Measurements from ENCODE around the gene PIK3C2G.

PIK3C2G gene

DNA sequence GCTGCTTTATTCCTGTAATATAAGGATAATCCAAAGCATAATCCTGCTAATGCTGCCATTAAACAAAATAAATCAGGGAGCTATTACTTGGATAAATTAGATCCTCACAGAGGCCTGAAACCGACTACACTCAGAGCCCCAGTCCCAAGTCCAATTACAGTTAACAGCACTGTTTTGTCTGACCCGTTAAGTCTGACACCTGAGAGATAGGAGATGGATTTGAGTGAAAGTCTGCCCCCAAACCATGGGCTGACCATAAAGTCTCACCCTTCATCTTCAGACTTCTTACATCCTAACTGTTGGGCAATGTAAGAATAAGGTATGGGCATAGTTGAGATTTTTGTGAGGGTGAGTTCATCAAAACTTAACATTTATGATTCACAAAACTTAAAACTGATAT is 294.8 kb downstream of the PIK3C2G start:
- no peak for DNase-seq (ENCODE audit: low spot score)

DNA sequence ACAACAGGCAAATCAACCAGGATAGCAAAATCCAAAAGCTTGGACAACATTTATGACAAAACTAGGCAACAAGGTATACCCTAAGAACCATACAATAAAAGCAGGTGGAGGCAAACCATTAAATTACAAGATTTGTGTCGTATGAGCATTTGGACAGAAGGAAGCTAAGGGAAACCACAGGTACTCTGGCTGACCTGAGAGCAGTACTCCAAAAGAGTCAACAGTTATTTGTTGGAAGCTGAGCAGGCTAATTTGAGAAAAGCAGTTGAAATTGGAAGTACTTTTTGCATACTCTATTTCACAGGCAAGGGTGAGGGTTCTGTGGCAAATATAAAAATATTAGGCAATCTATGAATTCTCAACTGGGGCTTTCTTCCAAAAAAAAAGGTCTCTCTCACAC is 297.9 kb downstream of the PIK3C2G start:
- no peak for DNase-seq (ENCODE audit: low spot score)

DNA sequence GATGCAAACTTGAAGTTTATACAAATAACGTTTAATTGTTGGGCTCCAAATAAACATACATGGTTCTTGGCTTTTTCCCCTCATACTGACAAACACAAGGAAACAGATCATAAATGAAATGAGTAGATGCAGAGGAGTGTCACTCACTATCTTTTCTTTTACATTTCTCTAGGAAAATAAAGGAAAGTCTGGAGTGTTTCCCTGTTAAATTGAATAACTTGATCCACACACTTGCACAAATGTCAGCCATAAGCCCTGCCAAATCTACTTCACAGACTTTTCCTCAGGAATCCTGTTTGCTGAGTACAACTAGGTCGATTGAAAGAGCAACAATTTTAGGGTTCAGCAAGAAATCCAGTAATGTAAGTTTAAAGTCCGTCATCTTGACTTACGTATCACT is 301.2 kb downstream of the PIK3C2G start:
- no peak for DNase-seq (ENCODE audit: low spot score)

DNA sequence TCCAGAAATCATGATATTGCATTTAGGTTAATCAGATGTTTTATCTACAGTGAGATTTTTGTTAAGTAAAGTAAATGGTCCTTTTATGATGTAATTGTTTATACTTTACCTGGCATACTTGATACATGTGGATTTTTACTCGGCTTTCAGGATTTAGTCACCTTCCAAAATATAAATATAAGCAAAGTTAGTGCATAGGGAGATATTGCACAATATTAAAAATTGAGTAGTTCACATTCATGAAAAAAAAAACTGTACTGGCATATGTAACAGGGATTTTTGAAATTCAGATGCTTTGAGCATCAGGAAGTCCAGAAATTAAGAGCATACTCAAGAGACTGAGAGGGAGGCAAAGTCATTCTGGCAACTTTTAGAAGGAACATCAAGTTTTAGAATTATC is 303.0 kb downstream of the PIK3C2G start:
- DNase-seq (ENCODE audit: low spot score): no peak

DNA sequence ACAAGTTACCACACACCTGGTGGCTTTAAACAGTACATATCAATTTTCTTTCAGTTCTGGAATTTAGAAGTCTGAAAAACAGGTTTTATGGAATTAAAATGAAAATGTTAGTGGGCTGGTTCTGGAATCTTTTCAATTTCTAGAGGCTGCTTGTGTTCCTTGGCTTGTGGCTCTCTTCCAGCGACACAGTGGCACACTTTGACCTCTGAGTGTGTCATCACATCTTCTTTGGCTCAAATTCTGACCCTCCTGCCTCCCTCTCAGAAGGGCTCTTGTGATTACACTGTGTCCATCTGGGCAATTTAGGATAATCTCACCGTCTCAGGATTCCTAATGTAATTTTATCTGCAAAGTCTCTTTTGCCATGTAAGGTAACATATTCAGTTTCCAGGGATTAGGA is 306.5 kb downstream of the PIK3C2G start:
- no peak for DNase-seq (ENCODE audit: low spot score)

DNA sequence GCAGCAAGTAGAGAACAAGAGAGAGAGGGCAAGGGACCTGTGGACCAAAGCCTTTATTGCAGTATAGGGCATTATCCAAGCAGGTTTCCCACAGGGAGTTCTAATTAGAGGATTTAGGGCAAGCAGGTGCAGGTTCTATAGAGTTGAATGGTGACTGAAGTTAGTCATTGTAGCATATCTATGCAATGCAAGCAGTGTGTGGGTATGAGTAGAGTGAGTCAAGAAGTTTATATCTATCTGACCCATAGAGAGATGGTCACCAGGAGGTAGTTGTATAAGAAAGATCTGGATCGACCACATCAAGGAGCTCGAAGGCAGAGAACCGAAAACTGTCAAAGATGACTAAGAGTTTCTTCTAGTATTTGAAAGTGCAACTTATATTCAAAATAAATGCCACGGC is 309.2 kb downstream of the PIK3C2G start:
- DNase-seq (ENCODE audit: low spot score): no peak

DNA sequence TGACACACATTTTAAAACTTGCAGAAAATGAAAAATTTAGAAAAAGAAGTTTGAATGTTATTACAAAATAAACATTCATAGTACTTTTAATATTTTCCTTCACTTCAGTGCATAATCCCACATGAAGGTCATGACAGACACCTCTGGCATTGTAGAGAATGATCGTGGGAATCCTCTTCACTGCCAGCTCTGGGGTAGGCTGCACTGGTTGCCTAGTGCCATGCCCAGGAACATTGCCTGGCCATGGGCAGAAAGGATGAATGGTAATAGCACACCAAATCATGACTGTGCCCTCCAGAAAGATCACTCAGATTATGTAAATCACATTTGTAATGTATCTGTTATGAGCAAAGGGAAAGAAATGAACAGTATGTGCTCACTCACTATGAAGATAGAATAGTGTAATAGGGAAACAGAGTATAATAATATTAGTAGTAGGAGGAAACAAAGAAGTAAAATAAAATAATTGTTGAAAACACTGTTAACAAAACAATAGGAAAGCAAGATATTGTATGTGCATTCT is 314.8 kb downstream of the PIK3C2G start:
- DNase-seq (ENCODE audit: low spot score): no peak

DNA sequence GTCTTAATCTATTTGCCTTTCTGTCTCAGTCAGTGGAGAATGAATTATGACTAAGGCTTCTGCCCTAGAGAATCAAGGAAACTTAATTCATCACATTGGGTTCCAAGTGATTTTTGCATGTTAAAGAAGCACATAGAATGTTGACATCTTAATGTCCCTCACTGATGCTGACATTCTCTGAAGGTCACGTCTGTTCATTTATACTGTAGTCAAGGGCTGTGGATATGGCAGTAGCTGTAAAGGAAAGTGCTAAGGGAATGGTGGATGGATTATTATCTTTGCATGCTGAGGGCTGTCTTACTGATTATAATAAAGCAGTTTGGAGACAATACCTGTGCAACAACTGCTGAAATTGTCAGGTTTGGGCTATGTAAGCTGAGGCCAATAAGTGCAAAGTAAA is 315.3 kb downstream of the PIK3C2G start:
- DNase-seq (ENCODE audit: low spot score): no peak

DNA sequence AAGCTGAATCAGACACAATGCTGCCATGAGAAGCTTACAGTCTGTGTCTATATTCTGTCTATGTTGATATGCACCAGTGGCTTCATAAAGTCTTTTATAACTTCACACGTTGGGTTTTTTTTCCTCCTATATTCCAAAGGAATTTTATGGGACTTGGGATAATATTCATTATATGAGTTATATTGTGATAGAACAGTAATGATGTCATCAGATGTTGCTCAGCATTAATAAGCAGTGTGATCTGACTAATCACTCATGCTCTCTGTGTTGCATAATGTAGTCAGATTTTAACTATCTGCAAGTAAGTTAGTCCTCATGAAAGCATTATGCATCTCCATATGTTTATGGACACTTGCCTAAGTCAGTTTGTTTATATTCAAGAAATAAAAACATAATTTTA is 316.9 kb downstream of the PIK3C2G start:
- no peak for DNase-seq (ENCODE audit: low spot score)

DNA sequence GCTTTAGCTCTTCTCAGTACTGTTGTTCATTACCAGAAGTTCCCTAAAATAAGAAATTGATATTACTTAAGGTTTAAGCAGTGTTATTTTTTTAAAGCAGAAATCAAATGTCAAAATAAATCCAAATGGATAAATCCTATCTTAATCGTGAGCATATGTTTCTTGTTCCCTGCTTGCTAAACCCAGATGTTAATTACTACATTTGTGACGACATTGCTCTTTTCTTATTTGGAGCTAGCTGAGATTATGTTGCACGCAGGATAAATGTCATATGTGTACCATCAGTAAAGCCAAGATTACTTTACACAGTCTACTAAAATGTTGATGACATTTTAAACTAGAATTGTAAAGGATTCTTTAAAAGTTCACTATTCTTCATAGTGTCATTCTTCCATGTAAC is 319.0 kb downstream of the PIK3C2G start:
- no peak for DNase-seq (ENCODE audit: low spot score)

DNA sequence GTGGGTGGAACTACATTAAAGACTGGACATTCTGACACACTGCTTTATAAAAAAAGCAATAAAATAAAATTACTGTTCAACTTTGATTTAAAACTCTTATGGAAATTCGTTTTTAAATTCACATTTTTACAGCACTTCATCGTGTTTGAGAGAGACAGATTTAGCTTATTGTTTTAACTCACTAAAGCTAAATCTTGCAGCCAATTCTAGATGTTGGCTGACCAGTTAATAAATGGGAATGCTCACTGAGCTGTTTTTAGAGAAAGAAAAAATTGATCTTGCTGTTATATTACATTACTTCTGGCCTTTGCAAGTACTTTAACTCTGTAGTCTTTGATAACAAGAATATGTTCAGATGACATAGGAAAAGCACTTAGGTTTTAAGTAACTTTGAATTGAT is 319.4 kb downstream of the PIK3C2G start:
- DNase-seq (ENCODE audit: low spot score): no peak

DNA sequence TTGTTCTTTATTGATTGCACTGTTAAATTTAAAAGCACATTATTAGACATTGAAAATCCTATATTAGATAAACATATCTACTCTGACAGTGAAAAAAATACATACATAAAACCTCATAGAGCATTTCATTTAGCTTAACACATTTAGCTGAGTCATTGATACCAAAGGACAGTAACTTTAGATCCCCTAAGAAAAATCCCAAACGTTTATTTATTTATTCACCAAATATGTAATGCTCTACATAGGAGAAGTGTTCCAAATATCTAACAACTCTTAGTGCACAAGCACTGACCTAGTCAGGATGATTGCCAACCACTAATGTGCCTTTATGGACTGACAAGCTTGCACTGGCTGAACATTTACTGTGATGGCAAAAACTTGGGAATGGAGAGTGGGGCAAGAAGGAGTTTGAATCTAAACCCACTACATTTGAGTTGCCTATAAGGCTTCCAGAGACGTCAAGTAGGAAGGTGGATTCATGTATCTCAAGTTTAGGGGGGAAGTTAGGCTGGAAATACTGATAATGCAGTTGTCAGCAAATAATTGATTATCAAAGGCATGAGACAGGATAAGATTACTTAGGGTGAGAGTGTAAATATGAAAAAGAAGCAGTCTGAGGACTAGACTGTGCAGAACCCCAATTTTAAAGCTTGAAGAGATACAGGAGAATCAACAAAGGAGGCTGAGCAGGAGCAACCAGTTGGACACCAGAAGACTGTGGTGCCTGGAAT is 320.1 kb downstream of the PIK3C2G start:
- no peak for DNase-seq (ENCODE audit: low spot score)

DNA sequence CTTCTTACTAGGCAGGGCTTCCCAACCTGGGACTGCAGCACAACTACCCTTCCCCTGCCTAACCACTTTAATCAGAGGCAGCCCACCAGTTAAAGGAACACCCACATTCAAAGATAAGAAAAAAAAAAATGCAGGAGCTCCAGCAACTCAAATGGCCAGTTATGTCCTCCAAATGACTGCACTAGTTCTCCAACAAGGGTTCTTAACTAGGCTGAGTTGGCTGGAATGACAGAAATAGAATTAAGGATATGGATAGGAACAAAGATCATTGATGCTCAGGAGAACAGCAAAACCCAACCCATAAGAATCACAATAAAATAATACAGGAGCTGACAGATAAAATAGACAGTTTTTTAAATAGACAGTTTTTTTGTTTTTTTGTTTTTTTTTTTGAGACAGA is 322.3 kb downstream of the PIK3C2G start:
- DNase-seq (ENCODE audit: low spot score): no peak

DNA sequence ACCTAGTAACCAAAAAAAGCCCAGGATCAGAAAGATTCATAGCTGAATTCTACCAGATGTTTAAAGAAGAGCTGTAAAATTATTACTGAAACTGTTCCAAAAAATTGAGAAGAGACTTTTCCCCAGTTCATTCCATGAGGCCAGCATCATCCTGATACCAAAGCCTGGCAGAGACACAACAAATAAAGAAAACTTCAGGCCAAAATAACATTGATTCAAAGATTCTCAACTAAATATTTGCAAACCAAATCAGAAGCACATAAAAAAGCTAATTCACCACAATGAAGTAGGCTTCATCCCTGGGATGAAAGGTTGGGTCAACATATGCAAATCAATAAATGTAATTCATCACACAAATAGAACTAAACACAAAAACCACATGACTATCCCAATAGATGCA is 325.3 kb downstream of the PIK3C2G start:
- no peak for DNase-seq (ENCODE audit: low spot score)

DNA sequence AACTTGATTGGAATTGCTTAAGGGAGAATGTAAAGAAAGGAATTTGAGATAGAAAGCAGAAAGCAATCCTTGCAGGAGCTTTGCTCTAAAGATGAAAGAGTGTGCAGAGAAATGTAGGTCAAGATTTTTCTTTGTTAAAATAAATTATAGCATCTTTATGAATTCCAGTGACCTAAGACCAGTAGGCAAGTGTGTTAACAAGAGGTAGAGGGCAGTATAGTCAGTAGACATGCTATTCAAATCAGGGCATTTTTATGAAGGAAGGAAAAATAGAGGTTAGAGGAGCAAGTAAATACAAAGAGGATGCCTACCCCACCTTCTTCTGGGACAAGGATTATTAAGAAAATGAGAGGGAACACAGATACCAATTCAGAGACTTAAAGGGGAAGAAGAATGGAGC is 328.0 kb downstream of the PIK3C2G start:
- no peak for DNase-seq (ENCODE audit: low spot score)

DNA sequence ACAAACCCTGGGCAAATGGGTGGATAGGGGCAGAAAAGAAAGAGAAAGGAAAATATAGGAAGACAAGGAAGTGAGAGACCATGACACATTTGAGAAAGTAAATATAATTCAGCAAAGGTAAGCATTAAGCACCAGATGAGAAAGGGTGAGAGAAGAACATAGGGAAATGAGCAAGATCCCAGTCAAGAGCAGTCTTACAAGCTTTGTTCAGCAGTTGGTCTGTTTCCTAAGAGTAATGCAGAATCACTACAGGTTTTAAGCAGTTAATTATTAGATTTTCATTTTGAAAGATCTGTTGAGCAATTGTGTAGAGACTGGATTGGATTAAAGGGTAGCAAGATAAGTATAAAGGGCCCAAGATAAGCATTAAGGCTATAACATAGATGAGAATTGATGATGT is 330.2 kb downstream of the PIK3C2G start:
- DNase-seq (ENCODE audit: low spot score): no peak

DNA sequence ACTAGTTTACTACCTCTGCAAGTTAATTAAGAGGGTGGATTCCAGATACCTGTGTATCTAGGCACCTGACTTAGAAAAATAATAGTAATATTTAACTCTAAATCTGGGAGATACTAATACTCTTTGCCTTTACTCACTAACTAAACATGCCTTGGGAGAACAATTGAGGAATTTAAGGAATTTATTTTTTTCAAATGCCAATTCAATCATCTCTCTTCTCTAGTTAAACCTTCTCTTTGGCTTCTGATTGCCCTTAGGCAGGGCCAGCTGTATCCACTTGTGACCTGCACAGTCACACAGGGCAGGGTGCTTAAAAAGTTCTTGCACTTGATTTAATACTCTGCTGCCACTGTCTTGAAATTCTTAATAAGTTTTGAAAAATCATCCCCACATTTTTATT is 334.1 kb downstream of the PIK3C2G start:
- DNase-seq (ENCODE audit: low spot score): no peak

DNA sequence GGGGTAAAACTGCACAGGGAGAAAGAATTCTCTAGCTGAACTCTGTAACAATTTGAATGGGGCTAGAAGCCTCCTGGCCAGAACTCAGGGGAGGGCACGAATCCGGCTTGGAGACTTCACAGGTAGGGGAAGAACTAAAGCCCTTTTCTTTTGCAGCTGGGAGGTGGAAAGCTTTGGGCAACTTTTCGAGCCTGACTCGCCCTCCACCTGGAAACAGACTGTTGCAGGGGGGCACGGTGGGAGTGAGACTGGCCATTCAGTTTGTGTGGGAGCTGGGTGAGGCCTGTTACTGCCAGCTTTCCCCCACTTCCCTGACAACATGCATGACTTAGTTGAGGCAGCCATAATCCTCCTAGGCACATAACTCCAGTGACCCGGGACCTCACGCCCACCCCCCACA is 340.6 kb downstream of the PIK3C2G start:
- no peak for DNase-seq (ENCODE audit: low spot score)

DNA sequence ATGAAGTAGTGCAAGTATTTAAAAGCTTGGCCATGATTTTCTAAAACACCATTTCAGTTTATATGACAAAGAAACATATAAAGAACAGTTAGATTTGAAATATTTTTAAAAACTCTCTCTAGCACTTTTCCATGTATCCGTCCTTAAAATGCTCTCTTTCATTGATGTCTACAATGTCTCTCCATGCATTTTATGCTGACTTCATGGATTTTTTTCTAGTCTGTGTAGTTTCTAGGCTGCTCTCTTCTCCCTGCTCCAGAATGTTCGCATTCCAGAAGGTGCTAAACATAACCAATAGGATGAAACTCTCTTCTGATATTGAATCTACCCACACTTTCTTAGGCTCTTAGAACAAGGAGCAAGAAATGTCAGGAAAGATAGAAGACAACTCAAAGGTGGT is 351.7 kb downstream of the PIK3C2G start:
- DNase-seq (ENCODE audit: low spot score): no peak

DNA sequence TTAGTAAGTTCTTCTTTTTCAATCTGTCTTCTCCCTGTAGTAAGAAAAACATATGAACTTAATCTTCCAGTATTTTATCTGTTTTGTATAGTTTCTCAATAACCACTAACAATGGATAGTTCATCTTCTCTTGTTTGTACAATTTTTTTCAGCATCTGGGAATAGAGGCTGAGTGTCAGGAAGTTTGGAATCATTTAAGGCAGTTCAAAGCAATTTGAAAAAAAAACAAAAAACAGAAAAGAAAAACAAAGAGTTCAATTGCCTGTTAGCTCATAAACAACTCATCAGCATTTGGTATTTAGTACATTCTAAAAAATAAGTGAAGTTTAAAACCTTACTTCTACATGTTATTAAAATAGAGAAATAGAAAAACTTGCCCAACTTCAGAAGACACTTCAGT is 359.7 kb downstream of the PIK3C2G start:
- DNase-seq (ENCODE audit: low spot score): no peak

DNA sequence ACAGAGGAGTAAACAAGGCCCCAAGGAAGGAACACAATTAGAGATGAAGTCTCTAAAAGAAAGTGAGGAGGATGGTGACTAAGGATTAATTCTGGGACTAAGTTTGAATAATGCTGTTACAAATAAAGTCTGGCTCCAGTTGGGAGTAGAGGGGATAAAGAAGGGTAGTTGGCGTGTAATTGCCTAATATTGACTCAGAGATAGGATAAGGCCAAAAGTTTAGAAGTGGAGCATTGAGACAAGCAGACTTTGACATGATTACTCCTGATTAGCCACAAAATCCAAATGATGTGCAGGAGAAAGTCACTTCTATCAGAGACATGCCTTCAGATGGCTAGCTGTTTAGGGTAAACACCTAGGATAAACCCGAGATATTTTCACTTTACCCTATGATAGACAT is 368.1 kb downstream of the PIK3C2G start:
- no peak for DNase-seq (ENCODE audit: low spot score)

DNA sequence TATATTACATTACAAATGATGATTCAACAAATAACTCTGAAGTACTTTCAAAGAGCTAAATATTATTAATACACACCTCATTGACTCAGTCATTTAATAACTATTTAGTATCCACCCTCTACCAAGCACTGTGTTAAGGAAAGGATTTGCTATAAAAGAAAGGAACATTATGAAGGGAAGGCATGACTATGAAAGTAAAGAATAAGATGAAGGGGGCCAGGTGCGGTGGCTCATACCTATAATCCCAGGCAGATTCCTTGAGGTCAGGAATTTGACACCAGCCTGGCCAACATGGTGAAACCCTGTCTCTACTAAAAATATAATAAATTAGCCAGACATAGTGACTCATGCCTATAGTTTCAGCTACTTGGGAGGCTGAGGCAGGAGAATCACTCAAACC is 368.6 kb downstream of the PIK3C2G start:
- DNase-seq (ENCODE audit: low spot score): no peak

DNA sequence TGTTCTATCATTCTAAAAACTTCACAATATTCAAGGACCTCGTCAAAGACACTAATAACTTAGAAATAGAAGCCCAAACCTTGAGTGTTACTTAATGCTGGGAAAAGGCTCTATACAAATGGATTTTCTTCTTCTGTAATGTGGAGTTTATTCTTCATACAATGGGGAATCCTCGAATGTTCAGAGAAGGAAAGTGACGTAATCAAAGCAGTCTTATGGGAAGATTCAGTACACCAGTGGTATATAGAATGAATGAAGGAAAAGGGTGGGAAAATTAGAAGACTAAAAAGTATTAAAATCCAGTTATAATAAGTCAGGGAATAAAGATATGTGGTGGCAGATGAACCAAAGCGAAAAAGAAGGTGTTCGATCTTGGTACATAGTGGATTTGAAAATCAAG is 370.0 kb downstream of the PIK3C2G start:
- DNase-seq (ENCODE audit: low spot score): no peak

DNA sequence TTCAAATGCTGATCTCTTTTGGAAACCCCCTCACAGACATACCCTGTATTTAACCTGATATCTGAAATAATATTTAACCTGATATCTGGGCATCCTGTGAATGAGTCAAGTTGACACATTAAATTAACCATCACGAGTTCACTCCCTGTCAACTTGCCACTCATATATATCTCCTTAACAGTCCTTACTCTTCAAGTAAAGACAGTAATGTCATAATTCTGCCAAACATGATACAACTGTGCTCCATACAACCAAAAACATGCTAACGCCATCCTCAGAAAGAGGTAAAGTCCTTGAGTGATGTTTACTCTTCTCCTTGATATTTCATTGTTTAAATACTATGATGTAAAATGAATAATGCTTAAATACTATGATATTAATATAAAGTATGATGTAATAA is 371.5 kb downstream of the PIK3C2G start:
- no peak for DNase-seq (ENCODE audit: low spot score)

DNA sequence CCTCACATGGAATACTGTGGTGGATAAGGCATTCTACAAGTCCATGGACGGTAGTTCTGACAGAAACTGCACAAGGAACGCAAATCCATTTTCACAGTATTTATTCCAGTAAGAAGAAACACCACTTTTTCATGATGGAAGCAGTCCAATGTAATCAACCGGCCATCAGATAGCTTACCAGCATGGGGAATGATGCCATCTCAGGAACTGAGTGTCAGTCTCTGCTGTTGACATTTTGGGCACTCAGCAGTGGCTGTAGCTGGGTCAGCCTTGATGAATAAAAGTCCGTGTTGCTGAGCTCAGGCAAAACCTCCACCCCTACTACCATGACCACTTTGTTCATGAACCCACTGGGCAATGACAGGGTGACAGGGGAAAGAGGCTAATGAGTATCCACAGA is 373.1 kb downstream of the PIK3C2G start:
- DNase-seq (ENCODE audit: low spot score): no peak
